Heart left ventricle (tissue), 13 donors: ENCODE data around the gene LACRT.

ENCODE experiments used
- POLR2A ChIP-seq, 2 donors: fragments of 450-650 bp; IDR thresholded peaks; one replicate each; pipeline ENCODE4 v1.6.1; 2017; ENCODE audit warnings: antibody characterized with exemption in 2 of 2, mild to moderate bottlenecking in 2 of 2, moderate library complexity in 2 of 2
- TF ChIP-seq, protein P1 (sequence below), 12 donors: fragments of 200-600 bp; sonication (generic) in 4 of 12; IDR thresholded peaks; one replicate each; pipeline versions ENCODE4 v1.5.0 to v1.8.0; 2018 to 2022; ENCODE audit warnings: antibody characterized with exemption in 12 of 12, mild to moderate bottlenecking in 5 of 12
- donor health status: ischemic (EF 13 %, LVEDD 7.1; RV severe dilation, severe dysfunction).
- donor health status: DM: no; HTN: yes; CAD: no.
- donor health status: DM: no; HTN: no; CAD: no.
- donor health status: ischemic (EF 25% LVEDD 6.9; RV normal size, moderate dysfunction).
- donor health status: ischemic (EF 25% LVEDD 5.7; RV mildly dilated, moderate dysfunction).
- donor health status: ischemic (EF 35%, LVEDD 5.7; RV mildly dilated, moderate dysfunction).
- donor health status: nonischemic (EF 11% LVEDD 7.7; RV severe dilation, severe dysfunction).
- donor health status: DM: yes; HTN: yes; CAD: no.
- donor health status: PGD.
- donor health status: ischemic (EF 29% LVEDD 5.4; RV normal size, mild dysfunction).
- donor health status: nonischemic (EF 23%, LVEDD 6.1; RV moderate dilation, normal function).

GRCh38 chr12:54660320-54660962 is 25.7 kb upstream of the LACRT start:
- TF ChIP-seq, protein P1, sequence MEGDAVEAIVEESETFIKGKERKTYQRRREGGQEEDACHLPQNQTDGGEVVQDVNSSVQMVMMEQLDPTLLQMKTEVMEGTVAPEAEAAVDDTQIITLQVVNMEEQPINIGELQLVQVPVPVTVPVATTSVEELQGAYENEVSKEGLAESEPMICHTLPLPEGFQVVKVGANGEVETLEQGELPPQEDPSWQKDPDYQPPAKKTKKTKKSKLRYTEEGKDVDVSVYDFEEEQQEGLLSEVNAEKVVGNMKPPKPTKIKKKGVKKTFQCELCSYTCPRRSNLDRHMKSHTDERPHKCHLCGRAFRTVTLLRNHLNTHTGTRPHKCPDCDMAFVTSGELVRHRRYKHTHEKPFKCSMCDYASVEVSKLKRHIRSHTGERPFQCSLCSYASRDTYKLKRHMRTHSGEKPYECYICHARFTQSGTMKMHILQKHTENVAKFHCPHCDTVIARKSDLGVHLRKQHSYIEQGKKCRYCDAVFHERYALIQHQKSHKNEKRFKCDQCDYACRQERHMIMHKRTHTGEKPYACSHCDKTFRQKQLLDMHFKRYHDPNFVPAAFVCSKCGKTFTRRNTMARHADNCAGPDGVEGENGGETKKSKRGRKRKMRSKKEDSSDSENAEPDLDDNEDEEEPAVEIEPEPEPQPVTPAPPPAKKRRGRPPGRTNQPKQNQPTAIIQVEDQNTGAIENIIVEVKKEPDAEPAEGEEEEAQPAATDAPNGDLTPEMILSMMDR (IDR thresholded peaks at IDR 0.05) = no peak
- no peak for TF ChIP-seq POLR2A (IDR thresholded peaks at IDR 0.05)
